GM23338 (cell line): ENCODE results near the gene DIAPH1.

Experiments used
- EZH2 ChIP-seq: fragments of 200-600 bp; sonication (generic); IDR thresholded peaks from one replicate; pipeline ENCODE4 v1.8.0; 2017; ENCODE audit warnings: antibody characterized with exemption, mild to moderate bottlenecking, low read depth; ENCODE audit not compliant: unreplicated experiment
- EZH2phosphoT487 ChIP-seq: fragments of 200-600 bp; sonication (generic); IDR thresholded peaks from one replicate; pipeline ENCODE4 v1.8.1; 2018; ENCODE audit warnings: antibody characterized with exemption; ENCODE audit not compliant: unreplicated experiment
- NANOG ChIP-seq: IDR thresholded peaks from 2 replicates; pipeline ENCODE4 v1.6.1; 2016; ENCODE audit warnings: antibody characterized with exemption, borderline replicate concordance
- TF ChIP-seq, protein P1 (sequence below), 2 experiments: fragments of 200-600 bp in 1 of 2; sonication (generic) in 1 of 2; conservative IDR thresholded peaks; 2 replicates each; pipeline versions ENCODE4 v1.5.1 to v1.6.1; 2016 to 2017; ENCODE audit warnings: antibody characterized with exemption in 2 of 2, low read depth in 2 of 2, mild to moderate bottlenecking in 2 of 2, moderate library complexity in 1 of 2

DNA sequence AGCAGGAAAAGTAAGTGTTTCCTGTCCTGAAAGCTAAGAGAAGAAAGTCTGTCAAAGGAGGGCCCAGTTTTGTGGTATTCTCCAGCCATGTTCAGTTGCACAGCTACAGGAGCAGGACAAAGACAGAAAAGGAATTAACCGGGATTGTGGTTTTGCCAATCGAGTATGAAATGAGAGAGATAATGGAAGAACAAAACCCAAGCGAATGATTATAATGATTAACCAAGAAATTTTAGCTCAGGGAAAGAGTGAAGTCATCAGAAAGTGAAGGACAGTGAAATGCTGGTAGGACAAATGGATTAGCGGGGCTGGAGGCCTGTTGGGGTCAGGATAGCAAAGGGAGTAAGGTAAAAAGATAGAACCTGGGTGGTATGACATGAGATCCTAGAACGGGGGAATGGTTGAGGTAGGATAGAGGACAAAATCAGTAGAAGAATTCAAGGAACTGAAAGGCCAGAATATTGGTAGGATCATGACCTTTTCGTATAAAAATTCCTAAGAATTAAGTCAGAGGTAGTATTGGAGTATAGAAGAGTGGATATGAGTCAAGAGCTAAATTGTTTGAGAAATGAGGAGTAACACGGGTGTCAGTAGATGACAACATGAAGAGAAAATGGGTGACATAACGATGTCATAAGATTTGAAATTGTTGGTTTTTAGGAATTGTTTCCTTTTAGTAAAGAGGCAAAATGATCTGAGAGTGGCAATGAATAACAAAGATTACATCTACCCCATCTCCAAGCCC, 52.8 kb downstream of the DIAPH1 start:
- TF ChIP-seq, protein P1, sequence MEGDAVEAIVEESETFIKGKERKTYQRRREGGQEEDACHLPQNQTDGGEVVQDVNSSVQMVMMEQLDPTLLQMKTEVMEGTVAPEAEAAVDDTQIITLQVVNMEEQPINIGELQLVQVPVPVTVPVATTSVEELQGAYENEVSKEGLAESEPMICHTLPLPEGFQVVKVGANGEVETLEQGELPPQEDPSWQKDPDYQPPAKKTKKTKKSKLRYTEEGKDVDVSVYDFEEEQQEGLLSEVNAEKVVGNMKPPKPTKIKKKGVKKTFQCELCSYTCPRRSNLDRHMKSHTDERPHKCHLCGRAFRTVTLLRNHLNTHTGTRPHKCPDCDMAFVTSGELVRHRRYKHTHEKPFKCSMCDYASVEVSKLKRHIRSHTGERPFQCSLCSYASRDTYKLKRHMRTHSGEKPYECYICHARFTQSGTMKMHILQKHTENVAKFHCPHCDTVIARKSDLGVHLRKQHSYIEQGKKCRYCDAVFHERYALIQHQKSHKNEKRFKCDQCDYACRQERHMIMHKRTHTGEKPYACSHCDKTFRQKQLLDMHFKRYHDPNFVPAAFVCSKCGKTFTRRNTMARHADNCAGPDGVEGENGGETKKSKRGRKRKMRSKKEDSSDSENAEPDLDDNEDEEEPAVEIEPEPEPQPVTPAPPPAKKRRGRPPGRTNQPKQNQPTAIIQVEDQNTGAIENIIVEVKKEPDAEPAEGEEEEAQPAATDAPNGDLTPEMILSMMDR (conservative IDR thresholded peaks at IDR 0.05; ENCODE audit: low read depth in 2 of 2) = no peak
- TF ChIP-seq NANOG (no peak), EZH2phosphoT487 (no peak), EZH2 (no peak)
